Activated CD8-positive, alpha-beta memory T cell treated with anti-CD3 and anti-CD28 coated beads, Interleukin-2, amount 10 ng/mL, durations not matched to agents 7 days and 5 days (primary cell): ENCODE data around the gene CRELD1. TPM values are rescaled to one million over a fixed set of nuclear protein-coding genes. Genes with fewer than 3 reads are reported as not detected.

Source experiments
- ATAC-seq: fragments of 150-1000 bp; cut with Tn5 transposase; one replicate; pipeline ENCODE4 v1.10.0; 2021; ENCODE audit warnings: moderate library complexity
- CTCF ChIA-PET: fragments of 350-600 bp; sonication (Branson Sonifier 250); formaldehyde crosslinking; loops from one replicate; lab custom pipeline; 2021; ENCODE audit warnings: antibody characterized with exemption; lab: Charles Lee
- DNase-seq: peaks from one replicate; pipeline ENCODE4 v3.0.0-alpha.2; 2020
- H3K27ac Mint-ChIP-seq: one replicate; pipeline ENCODE4 v1.8.0; 2021; ENCODE audit warnings: mild to moderate bottlenecking, mixed read lengths
- H3K27me3 Mint-ChIP-seq: one replicate; pipeline ENCODE4 v1.8.0; 2021; ENCODE audit warnings: mixed read lengths
- H3K36me3 Mint-ChIP-seq: one replicate; pipeline ENCODE4 v1.8.0; 2021; ENCODE audit warnings: mild to moderate bottlenecking, mixed read lengths
- H3K4me1 Mint-ChIP-seq: one replicate; pipeline ENCODE4 v1.8.0; 2021; ENCODE audit warnings: mixed read lengths
- H3K4me3 Mint-ChIP-seq: one replicate; pipeline ENCODE4 v1.8.0; 2021; ENCODE audit warnings: mild to moderate bottlenecking, moderate library complexity, mixed read lengths
- H3K9me3 Mint-ChIP-seq: one replicate; pipeline ENCODE4 v1.8.0; 2022; ENCODE audit warnings: low read depth, mixed read lengths
- total RNA-seq, 2 experiments: library from RNA; stranded (reverse); gene quantifications; one replicate each; pipeline ENCODE4 v1.2.3, GENCODE V29; 2021

CRELD1 gene
- total RNA-seq, 2 experiments from 2014 or later = 17.4 to 18.9 TPM

DNA sequence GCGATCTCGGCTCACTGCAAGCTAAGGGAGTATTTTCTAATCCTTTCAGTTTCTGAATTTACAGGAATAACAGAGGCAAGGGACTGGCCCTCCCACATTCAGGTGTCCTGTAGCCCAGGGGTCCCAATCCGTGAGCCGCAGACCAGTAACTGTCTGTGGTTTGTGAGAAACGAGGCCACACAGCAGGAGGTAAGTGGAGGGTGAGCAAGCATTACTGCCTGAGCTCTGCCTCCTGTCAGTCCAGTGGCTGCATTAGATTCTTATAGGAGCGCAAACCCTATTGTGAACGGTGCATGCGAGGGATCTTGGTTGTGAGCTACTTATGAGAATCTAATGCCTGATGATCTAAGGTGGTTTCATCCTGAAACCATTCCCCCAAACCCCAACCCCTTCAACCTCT is 21.8 kb upstream of the CRELD1 start:
- Mint-ChIP-seq H3K4me3 (no peak overlapping the region), H3K9me3 (no peaks in the 10 kb centered on the region), H3K27me3 (peaks cover 16% of the 10 kb centered on the region), H3K4me1 (peaks cover 25% of the 10 kb centered on the region), H3K36me3 (no peaks in the 10 kb centered on the region), H3K27ac (no peak overlapping the region)
- CTCF ChIA-PET = interaction anchor here (0.8 to 3.4 kb wide), 6 partner anchors 9 to 21 kb away, joined by 3 to 18 read pairs (median 4); partner anchors contain the start of genes CRELD1 and JAGN1
- ATAC-seq (no peak), DNase-seq (no peak)

DNA sequence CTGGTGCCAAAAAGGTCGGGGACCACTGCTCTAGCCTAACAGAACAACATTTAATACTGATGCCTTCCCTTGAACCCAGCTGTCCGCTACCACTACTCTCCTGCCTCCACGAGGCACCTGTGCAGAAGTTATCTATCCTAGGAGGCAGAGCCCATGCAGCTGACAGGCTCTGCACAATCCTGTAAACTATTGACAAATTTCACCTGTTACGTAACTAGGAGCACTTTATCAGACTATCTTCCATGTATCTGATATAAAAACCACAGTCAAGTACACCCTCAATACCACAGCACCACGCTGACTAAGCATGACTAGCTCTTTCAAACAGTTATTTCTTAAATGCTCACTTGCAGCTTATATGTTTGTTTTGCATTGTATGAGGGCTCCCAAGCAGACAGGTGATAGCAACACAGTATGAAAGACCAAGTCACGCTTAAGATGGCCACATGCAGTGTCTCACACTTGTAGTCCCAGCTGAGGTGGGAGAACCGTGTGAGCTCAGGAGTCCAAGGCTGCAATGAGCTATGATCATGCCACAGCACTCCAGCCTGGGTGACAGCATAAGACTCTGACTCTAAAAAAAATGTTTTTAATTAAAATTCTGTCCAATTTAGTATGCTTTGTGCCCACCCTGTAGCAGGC is 21.2 kb upstream of the CRELD1 start:
- H3K27me3 Mint-ChIP-seq = peaks cover 16% of the 10 kb centered on the region
- no peaks in the 10 kb centered on the region for H3K9me3 Mint-ChIP-seq
- DNase-seq (no peak), ATAC-seq (peak; percentile 18)
- no peaks in the 10 kb centered on the region for H3K36me3 Mint-ChIP-seq
- no peak overlapping the region for H3K27ac Mint-ChIP-seq
- H3K4me3 Mint-ChIP-seq = no peak overlapping the region
- peaks cover 25% of the 10 kb centered on the region for H3K4me1 Mint-ChIP-seq
- CTCF ChIA-PET = interaction anchor here (0.7 to 3.4 kb wide), 11 partner anchors 9 to 432 kb away, joined by 3 to 18 read pairs (median 3); partner anchors contain the start of genes CRELD1, IL17RE and JAGN1

DNA sequence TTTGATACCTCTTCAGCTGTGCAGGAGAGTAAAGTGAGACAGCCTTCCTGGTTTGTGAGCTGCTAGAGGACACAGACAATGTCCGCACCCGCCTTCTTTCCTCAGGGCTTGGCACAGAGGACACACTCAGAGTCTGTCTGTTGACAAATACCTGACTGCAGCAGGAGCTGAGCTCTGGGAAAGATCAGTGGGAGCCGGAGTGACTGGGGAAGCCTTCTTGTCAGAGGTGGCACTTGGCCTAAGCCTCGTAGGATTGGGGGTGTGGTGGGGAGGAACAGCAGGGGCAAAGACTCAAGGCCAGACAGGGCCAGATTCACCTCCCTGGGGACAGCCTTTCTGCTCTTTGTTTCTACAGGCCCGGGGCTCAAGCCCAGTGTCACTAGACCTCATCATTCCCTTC is 20.0 kb upstream of the CRELD1 start:
- peaks cover 16% of the 10 kb centered on the region for H3K27me3 Mint-ChIP-seq
- no peak overlapping the region for H3K27ac Mint-ChIP-seq
- DNase-seq (no peak), ATAC-seq (no peak)
- no peak overlapping the region for H3K4me3 Mint-ChIP-seq
- H3K36me3 Mint-ChIP-seq = no peaks in the 10 kb centered on the region
- peaks cover 25% of the 10 kb centered on the region for H3K4me1 Mint-ChIP-seq
- CTCF ChIA-PET = interaction anchor here (1.2 to 3.4 kb wide), 5 partner anchors 11 to 86 kb away, joined by 3 to 18 read pairs (median 7); partner anchors contain the start of genes CRELD1, IL17RE and JAGN1
- H3K9me3 Mint-ChIP-seq = no peaks in the 10 kb centered on the region

DNA sequence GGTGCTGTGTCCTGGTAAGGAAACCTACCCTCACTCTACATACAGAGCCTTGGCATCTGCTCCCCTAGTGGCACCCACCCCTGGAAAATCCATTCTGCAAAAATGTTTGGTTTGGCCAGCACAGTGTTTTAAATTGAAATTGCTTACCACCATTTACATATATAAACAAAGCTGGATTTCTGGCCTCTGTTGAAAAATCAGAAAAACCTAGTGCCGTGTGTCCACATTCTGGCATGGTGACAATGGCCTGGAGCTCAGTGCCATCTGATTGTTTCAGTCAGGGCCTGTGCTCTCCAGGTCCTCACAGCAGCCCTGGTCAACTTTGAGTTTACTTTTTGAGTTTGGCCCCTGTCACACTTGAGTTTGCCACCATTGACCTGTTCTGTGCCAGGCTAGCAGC is 19.6 kb upstream of the CRELD1 start:
- Mint-ChIP-seq H3K27me3 (peaks cover 16% of the 10 kb centered on the region), H3K9me3 (no peaks in the 10 kb centered on the region), H3K4me3 (no peak overlapping the region), H3K27ac (no peak overlapping the region), H3K4me1 (peaks cover 25% of the 10 kb centered on the region), H3K36me3 (no peaks in the 10 kb centered on the region)
- no peak for ATAC-seq
- CTCF ChIA-PET = interaction anchor here (1.6 to 2.4 kb wide), 3 partner anchors 18 to 87 kb away, joined by 6 to 7 read pairs (median 7); partner anchors contain the start of gene JAGN1
- DNase-seq = no peak

DNA sequence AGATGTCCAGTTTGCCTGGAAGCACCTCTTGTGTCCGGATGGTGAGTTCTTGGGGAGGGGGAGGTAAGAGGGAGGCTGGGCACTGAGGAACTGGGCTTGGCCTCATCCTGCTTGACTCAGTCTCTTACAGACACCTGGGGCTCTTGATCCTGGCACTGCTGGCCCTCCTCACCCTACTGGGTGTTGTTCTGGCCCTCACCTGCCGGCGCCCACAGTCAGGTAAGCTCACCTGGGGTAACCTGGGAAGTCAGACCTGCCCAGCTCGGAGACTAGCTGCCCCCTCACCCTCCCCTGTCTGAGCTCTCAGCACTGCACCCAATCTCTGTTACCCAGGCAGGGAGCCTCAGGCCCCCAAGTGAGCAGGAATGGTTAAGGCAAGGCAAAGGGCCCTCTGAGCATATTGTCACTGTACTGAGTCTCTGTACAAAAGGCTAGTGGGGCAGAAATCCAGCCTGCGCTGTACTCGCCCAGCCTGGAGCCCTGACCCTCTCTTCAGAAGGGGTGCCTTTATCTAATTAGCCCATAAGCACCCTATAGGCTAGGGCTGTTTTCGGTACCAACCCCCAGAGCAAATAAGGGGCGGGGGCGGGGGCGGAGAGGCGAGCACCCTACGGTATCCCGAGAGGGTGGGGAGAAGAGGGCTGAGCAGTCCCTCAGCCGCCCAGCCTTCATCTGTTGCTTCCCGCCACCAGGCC is 18.9 kb upstream of the CRELD1 start:
- Mint-ChIP-seq H3K9me3 (no peaks in the 10 kb centered on the region), H3K27me3 (peaks cover 16% of the 10 kb centered on the region), H3K4me1 (peaks cover 22% of the 10 kb centered on the region), H3K4me3 (no peak overlapping the region), H3K27ac (no peak overlapping the region), H3K36me3 (no peaks in the 10 kb centered on the region)
- DNase-seq (no peak), ATAC-seq (no peak)
- CTCF ChIA-PET = interaction anchor here (1.6 to 1.9 kb wide), 3 partner anchors 18 to 87 kb away, joined by 6 to 7 read pairs (median 7); partner anchors contain the start of gene JAGN1

DNA sequence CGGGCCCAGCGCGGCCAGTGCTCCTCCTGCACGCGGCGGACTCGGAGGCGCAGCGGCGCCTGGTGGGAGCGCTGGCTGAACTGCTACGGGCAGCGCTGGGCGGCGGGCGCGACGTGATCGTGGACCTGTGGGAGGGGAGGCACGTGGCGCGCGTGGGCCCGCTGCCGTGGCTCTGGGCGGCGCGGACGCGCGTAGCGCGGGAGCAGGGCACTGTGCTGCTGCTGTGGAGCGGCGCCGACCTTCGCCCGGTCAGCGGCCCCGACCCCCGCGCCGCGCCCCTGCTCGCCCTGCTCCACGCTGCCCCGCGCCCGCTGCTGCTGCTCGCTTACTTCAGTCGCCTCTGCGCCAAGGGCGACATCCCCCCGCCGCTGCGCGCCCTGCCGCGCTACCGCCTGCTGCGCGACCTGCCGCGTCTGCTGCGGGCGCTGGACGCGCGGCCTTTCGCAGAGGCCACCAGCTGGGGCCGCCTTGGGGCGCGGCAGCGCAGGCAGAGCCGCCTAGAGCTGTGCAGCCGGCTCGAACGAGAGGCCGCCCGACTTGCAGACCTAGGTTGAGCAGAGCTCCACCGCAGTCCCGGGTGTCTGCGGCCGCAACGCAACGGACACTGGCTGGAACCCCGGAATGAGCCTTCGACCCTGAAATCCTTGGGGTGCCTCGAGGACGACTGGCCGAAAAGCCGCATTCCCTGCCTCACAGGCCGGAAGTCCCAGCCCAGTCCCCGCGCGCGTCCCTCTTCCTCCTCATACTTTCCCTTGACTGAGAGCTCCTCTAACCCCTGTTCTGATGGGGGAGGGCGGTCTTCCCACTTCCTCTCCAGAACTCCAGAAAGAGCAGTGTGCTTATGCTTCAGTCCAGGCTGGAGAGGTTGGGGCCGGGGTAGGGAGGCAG is 18.1 kb upstream of the CRELD1 start:
- Mint-ChIP-seq H3K4me3 (peak overlapping the region; percentile 64), H3K4me1 (peaks cover 22% of the 10 kb centered on the region), H3K27ac (no peak overlapping the region), H3K9me3 (no peaks in the 10 kb centered on the region), H3K27me3 (peaks cover 16% of the 10 kb centered on the region), H3K36me3 (no peaks in the 10 kb centered on the region)
- CTCF ChIA-PET = interaction anchor here (0.5 to 1.6 kb wide), 5 partner anchors 10 to 207 kb away, joined by 3 to 7 read pairs (median 5); partner anchors contain the start of gene JAGN1
- DNase-seq (peak; percentile 50), ATAC-seq (peak; percentile 60)

DNA sequence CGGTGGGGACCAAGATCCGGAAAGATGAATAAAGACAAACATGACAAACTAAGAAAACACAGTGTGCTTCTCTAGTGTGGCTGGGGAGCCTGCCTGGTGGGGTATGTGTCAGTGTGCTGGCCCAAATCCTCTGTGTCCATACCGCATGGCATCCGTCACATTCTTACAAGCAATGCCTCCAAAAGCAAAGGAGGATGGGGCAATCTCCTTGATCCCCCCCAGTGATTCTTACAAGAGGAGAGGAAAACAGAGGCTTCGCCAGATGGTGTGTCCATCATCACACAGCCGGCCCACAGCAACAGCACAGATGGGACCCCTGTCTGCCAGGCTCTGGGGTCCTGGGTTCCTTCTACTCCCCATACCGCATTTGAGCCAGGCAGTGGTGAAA is 17.3 kb upstream of the CRELD1 start:
- peak overlapping the region; percentile 36 for H3K4me3 Mint-ChIP-seq
- H3K27ac Mint-ChIP-seq = no peak overlapping the region
- CTCF ChIA-PET = interaction anchor here (1.6 kb wide), 1 partner anchor 25 kb away, joined by 7 read pairs; the partner anchor contains the start of gene JAGN1
- H3K27me3 Mint-ChIP-seq = peaks cover 13% of the 10 kb centered on the region
- H3K9me3 Mint-ChIP-seq = no peaks in the 10 kb centered on the region
- DNase-seq (no peak), ATAC-seq (no peak)
- peaks cover 22% of the 10 kb centered on the region for H3K4me1 Mint-ChIP-seq
- H3K36me3 Mint-ChIP-seq = no peaks in the 10 kb centered on the region

DNA sequence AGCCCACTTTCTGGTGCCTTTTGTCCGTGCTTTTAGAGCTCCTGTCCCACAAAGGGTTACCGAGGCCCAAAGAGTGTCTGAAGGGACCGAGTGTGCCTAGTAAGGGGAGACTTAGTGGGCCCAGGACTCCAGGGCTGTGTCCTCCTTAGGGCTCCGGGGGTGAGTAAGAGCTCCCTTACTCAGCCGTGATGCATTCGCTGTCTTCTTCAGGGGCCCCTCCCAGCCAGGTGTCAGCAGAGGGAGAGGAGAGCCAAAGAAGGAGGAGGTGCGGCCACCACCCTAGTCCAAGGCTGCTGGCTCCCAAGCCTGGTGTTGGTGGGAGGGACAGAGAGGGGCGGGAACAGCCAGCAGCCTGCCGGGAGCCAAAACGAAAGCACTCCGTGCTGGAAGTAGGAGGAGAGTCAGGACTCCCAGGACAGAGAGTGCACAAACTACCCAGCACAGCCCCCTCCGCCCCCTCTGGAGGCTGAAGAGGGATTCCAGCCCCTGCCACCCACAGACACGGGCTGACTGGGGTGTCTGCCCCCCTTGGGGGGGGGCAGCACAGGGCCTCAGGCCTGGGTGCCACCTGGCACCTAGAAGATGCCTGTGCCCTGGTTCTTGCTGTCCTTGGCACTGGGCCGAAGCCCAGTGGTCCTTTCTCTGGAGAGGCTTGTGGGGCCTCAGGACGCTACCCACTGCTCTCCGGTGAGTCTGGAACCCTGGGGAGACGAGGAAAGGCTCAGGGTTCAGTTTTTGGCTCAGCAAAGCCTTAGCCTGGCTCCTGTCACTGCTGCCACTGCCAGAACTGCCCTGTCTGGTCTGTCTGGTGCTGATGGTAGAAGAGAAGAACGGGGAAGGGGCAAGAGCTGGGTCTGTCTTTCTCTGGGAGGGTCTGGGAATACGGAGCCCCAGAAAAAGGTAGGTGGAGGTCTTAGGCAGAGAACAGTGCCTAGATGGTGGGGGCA is 16.6 kb upstream of the CRELD1 start, which contains the start of gene IL17RC:
Gene IL17RC, plus strand, starts transcription at position 365 of the 947 bp plus-strand sequence. Its CDS starts 218 bp downstream, at position 583.
- CTCF ChIA-PET = interaction anchor here (1.0 to 1.6 kb wide), 2 partner anchors 9 to 26 kb away, joined by 3 to 7 read pairs; partner anchors contain the start of gene JAGN1
- Mint-ChIP-seq H3K4me3 (peak within 1 kb of the TSS; percentile 64), H3K4me1 (peaks cover 20% of the 10 kb centered on the region), H3K9me3 (no peaks in the 10 kb centered on the region), H3K27ac (no peak within 1 kb of the TSS), H3K27me3 (peaks cover 11% of the 10 kb centered on the region), H3K36me3 (no peaks in the 10 kb centered on the region)
- DNase-seq (no peak), ATAC-seq (peak; percentile 18)

DNA sequence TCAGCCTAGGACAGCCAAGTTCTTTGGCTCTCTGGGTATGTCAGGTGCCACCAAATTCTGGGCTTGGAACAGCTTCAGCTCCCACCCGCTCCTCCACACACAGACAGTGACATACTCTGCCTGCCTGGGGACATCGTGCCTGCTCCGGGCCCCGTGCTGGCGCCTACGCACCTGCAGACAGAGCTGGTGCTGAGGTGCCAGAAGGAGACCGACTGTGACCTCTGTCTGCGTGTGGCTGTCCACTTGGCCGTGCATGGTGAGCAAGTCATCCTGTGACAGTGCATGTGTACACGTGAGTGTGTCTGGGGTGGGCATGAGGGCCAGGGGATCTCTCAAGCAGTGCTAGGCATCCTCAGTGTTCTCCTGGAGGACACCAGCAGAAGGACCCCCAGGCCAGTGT is 15.8 kb upstream of the CRELD1 start:
- Mint-ChIP-seq H3K4me3 (no peak overlapping the region), H3K27me3 (peaks cover 8% of the 10 kb centered on the region), H3K4me1 (peaks cover 12% of the 10 kb centered on the region), H3K27ac (no peak overlapping the region), H3K36me3 (no peaks in the 10 kb centered on the region), H3K9me3 (no peaks in the 10 kb centered on the region)
- DNase-seq = no peak
- CTCF ChIA-PET = interaction anchor here (1.0 kb wide), 1 partner anchor 8 kb away, joined by 3 read pairs; no protein-coding TSS in a partner anchor
- ATAC-seq = no peak

DNA sequence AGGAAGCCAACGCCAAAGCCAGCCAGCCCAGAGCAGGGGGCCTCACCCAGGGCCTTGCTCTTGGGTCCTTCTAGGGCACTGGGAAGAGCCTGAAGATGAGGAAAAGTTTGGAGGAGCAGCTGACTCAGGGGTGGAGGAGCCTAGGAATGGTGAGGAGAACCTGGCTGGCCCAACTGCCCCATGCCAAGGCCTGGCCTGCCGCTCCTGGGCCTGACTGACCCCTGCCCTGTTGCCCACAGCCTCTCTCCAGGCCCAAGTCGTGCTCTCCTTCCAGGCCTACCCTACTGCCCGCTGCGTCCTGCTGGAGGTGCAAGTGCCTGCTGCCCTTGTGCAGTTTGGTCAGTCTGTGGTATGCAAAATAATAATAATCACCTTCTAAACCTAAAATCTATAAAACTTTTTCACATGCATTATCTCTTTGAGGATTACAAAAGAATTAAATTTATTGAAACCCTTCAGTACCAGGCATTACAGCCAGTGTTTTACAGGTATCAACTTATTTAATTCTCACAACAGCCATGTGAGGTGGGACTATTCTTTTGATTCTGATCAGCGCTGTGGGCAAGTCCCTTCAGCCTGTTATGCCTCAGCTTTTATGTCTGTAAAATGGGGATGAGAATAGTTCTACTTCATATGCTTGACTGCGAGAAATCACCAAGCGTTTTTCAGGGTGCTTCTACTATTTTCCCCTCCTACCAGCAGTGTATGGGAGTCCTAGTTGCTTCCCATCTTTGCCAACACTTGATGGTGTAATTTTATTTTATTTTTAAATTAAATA is 15.2 kb upstream of the CRELD1 start:
- Mint-ChIP-seq H3K27me3 (peaks cover 10% of the 10 kb centered on the region), H3K9me3 (no peaks in the 10 kb centered on the region), H3K4me3 (no peak overlapping the region), H3K4me1 (peaks cover 10% of the 10 kb centered on the region), H3K27ac (no peak overlapping the region), H3K36me3 (no peaks in the 10 kb centered on the region)
- CTCF ChIA-PET = no interaction called here
- ATAC-seq (no peak), DNase-seq (no peak)

DNA sequence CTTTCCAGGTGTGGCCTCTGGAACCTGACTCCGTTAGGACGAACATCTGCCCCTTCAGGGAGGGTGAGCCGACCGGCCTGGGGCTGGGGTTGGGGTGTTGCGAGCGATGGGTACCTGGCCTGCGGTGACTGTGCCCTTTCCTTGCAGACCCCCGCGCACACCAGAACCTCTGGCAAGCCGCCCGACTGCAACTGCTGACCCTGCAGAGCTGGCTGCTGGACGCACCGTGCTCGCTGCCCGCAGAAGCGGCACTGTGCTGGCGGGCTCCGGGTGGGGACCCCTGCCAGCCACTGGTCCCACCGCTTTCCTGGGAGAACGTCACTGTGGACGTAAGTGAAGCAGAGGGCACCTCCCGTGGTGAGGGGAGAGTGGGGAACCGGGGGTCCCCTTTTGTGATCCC is 5.5 kb upstream of the CRELD1 start:
- no peak overlapping the region for H3K27ac Mint-ChIP-seq
- H3K27me3 Mint-ChIP-seq = peaks cover 11% of the 10 kb centered on the region
- ATAC-seq = no peak
- H3K36me3 Mint-ChIP-seq = no peaks in the 10 kb centered on the region
- CTCF ChIA-PET = interaction anchor here (2.3 kb wide), 1 partner anchor 393 kb away, joined by 6 read pairs; the partner anchor contains the start of gene SEC13
- H3K9me3 Mint-ChIP-seq = no peaks in the 10 kb centered on the region
- no peak overlapping the region for H3K4me3 Mint-ChIP-seq
- H3K4me1 Mint-ChIP-seq = peaks cover 8% of the 10 kb centered on the region
- DNase-seq = no peak
